SK-MEL-5 (cell line): Measurements from ENCODE around the gene WASF1. TPM values are rescaled to one million over a fixed set of nuclear protein-coding genes. Genes with fewer than 3 reads are reported as not detected.

Experiments used
- DNase-seq: peaks from one replicate; pipeline ENCODE4 v3.0.0-alpha.2; 2016; ENCODE audit warnings: low read depth, low spot score
- in situ Hi-C: cut with HindIII; loops from 2 replicates; pipeline ENCODE4 v1.10.0; 2016; ENCODE audit warnings: low sequenced_read_pairs, high pct_unique_total_duplicates, low pct_unique_long_range_greater_than_20kb
- total RNA-seq: library from RNA; depleted of rRNA; stranded (reverse); fragments of >200 nt; shearing (Covaris generic); gene quantifications from 2 replicates; pipeline ENCODE4 v1.2.3, GENCODE V29; 2014; rRNA removed

The WASF1 gene
- total RNA-seq, 1 experiment from 2014 or later, result 3.7 TPM

- in situ Hi-C loops, result no loop called here
- no peak for DNase-seq
These were observed 115.7 kb downstream of the WASF1 start for GRCh38 chr6:110063594-110064263.

DNA sequence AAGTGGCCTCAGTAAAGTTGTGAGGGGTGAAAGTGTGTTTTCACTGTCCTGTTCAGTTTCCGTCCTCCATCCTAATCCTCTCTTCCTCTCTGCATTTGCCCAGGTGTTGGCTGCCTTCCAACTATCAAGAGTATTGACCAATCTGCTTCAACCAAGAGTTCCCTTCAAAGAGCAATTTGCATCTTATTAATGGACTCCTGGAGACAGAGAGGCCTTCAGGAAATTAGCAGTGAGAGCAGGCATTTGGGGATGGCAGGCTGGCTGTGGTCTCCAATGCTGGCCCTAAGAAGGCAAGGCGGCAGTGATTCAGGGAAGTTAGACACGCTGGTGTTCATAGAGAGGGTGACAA, 124.1 kb downstream of the WASF1 start:
- no peak for DNase-seq
- in situ Hi-C loops, result no loop called here

DNA sequence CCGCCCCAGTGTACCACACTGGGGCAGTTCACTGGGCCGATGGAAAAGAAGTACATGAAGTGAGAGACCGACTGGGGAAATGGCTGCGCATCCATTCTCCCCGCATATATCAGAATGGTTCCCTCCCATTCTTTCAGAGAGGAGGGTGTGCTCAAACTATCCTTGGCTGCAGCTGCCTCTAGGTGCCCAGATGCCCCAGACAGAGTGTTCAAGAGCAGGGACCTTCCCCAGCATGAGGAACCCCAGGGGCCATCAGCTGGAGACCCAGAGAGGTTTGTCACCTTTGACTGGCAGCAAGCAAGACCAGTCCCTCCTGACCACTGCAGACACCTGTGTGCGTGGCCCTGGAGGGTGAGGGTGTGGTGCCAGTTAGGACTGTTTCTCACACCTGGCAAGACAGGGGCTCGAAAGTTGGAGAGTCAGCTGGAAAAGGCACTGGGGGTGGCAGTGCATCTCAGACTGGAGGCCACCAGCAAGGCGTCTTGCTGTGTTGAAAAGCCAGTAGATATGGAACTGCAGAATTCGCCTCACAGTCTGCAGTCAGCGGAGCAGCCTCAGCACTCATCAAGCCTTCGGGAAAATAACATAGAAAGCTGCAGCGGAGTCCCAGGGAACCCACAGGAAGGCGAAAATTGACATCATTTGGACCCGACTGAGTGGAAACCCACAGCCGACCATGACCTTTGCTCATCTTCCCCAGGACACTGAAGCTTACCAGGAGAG, 124.6 kb downstream of the WASF1 start:
- DNase-seq, result no peak
- in situ Hi-C loops, result no loop called here

DNA sequence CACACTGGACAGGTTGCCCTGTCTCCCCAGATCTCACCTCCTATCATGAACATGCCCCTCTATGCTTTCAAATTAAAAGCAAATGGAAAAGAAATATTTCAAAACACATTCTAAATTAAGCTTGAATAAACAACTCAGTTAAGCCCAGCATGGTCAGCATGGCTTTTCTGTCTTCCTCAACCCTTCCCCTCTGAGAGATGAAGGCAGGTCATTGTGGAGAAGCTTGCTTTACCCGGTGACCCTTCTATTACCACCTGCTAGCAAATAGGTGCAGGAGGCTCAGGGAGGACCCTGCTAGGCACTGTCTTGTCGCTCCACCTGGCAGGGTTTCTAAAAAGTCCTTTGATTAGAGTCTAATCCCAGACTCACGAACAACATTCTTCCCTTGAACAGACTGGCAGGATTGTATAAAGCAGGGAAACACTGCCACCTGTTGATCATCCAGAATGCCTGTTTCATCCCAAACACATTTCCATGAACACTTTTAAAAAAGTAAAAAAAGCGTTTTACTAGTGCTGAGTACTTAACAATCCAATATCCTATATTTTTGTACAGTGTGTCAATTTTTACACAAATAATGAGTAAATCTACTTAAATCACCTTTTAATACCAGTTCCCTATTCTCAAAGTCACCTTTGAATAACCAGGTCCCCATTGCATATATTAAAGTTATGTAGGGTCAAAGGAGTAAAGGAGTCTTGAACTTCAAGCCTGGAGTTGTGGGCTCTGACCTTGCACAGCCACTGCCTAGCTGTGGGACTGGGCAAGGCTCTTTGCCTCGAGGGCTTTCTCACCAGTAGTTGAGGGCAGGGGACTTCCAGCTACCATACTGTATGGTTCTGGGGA, 125.9 kb downstream of the WASF1 start:
- DNase-seq, result peak; percentile 64
- in situ Hi-C loops, result no loop called here

- in situ Hi-C loops, result no loop called here
- DNase-seq, result no peak
These were observed 129.0 kb downstream of the WASF1 start for GRCh38 chr6:110050440-110050813.

Other genes starting within 250 kb of the WASF1 start
- not detected in 2 replicates for gene GPR6, start 201.4 kb downstream of the WASF1 start, total RNA-seq
- 19.5 and 19.9 TPM in 2 replicates for gene CDC40, start 757 bp upstream of the WASF1 start, total RNA-seq
- not detected in 2 replicates for gene METTL24, start 178.7 kb upstream of the WASF1 start, total RNA-seq
- 1.7 and 2.3 TPM in 2 replicates for gene DDO, start 235.9 kb upstream of the WASF1 start, total RNA-seq